ENCODE measurements around the gene HEPN1. TPM values are rescaled to one million over a fixed set of nuclear protein-coding genes. Genes with fewer than 3 reads are reported as not detected.

HEPN1 gene
- total RNA-seq, 1 experiment from 2014 or later = not detected

DNA sequence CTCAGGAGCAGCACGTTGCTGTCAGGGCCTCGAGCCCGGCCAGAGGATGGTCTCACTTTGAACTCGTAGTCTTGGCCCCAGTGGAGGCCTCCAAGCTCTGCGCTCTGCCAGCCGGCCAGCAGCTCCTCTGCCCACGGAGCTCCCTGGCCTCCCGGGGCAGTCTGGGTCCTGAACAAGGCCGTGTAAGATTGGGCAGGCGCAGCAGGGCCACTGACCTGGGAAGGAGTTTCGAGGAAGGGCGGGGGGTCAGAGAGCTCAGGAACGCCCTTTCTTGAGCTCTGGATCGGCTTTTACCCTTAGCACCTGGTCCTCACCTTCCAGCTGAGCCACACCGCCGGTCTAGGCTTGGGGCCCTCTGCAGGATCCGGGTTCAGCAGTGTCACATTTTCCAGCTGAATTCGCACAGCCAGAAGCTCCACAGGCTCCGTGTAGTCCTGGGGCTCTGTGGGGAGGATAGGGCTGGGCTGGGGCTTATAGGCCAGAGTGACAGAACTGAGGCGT is 23.5 kb upstream of the HEPN1 start:
- ChIA-PET POLR2A (no interaction called here), CTCF (interaction anchor here (0.6 kb wide), 1 partner anchor 19 kb away, joined by 4 read pairs; no protein-coding TSS in a partner anchor)
- H3K9me3 Mint-ChIP-seq = no peaks in the 10 kb centered on the region
- TF ChIP-seq NR2C2 (CRISPR knock-in tag; IDR thresholded peaks at IDR 0.05) (no peak), HMGXB4 (CRISPR knock-in tag; IDR thresholded peaks at IDR 0.05) (no peak), NR1H2 (CRISPR knock-in tag; IDR thresholded peaks at IDR 0.05) (no peak), ZBTB21 (CRISPR knock-in tag; IDR thresholded peaks at IDR 0.05; ENCODE audit: borderline replicate concordance) (no peak), OVOL2 (CRISPR knock-in tag; IDR thresholded peaks at IDR 0.05; ENCODE audit: borderline replicate concordance) (no peak), ZNF423 (CRISPR knock-in tag; IDR thresholded peaks at IDR 0.05) (no peak), RORB (CRISPR knock-in tag; IDR thresholded peaks at IDR 0.05) (no peak), ZNF416 (CRISPR knock-in tag; IDR thresholded peaks at IDR 0.05) (no peak)
- H3K4me1 Mint-ChIP-seq = peaks cover 22% of the 10 kb centered on the region
- no peak overlapping the region for H3K27ac Mint-ChIP-seq
- no peaks in the 10 kb centered on the region for H3K36me3 Mint-ChIP-seq
- no peak for DNase-seq (ENCODE audit: low spot score)
- H3K27me3 Mint-ChIP-seq (ENCODE audit: low read depth) = peaks cover 11% of the 10 kb centered on the region
- H3K4me3 Mint-ChIP-seq = no peak overlapping the region
- ATAC-seq = no peak

DNA sequence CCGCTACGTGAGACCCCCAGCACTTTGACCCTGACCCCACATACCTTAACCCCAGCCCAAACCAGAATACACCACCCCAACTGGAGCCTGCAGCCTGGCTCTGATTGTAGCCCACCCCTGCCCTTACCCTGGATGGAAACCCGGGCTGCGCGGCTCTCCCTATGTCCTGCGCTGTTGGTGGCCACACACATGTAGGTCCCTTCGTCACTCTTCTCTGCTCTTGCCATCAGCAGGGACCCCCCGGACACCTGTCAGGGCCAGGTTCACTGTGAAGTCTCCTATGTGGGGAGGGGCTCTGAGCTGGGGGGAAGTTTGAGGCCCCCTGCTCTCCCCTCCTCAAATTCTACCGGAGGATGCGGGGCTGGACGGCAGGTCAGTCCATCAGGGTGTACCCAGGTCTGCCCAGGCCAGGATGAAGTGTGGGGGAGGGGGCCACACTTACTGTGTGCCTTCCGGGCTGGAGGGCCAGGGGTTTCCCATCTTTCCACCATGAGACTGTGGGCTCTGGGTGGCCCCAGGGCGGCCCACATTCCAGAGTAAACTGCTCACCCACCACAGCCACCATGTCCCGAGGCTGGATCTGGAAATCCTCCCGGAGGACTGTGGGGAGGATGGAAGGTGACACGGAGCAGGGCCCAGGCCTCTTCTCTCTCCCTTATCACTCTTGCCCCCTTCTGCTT is 22.8 kb upstream of the HEPN1 start:
- DNase-seq (ENCODE audit: low spot score) = no peak
- H3K4me3 Mint-ChIP-seq = no peak overlapping the region
- H3K36me3 Mint-ChIP-seq = no peaks in the 10 kb centered on the region
- peaks cover 15% of the 10 kb centered on the region for H3K27me3 Mint-ChIP-seq (ENCODE audit: low read depth)
- ChIA-PET POLR2A (no interaction called here), CTCF (no interaction called here)
- peaks cover 25% of the 10 kb centered on the region for H3K4me1 Mint-ChIP-seq
- ATAC-seq = no peak
- no peaks in the 10 kb centered on the region for H3K9me3 Mint-ChIP-seq
- no peak overlapping the region for H3K27ac Mint-ChIP-seq
- TF ChIP-seq ZNF512 (CRISPR knock-in tag; IDR thresholded peaks at IDR 0.05; ENCODE audit: borderline replicate concordance) (no peak), CBFB (CRISPR knock-in tag; IDR thresholded peaks at IDR 0.05; ENCODE audit: low read depth) (no peak), NFATC4 (CRISPR knock-in tag; IDR thresholded peaks at IDR 0.05) (no peak), ZNF416 (CRISPR knock-in tag; IDR thresholded peaks at IDR 0.05) (no peak), NFYB (CRISPR knock-in tag; conservative IDR thresholded peaks at IDR 0.05; ENCODE audit: low read depth) (no peak), FOXJ3 (CRISPR knock-in tag; IDR thresholded peaks at IDR 0.05; ENCODE audit: borderline replicate concordance) (no peak), ESRRA (CRISPR knock-in tag; IDR thresholded peaks at IDR 0.05; ENCODE audit: borderline replicate concordance) (no peak), PRRX2 (CRISPR knock-in tag; IDR thresholded peaks at IDR 0.05) (no peak), NR3C1 (CRISPR knock-in tag; conservative IDR thresholded peaks at IDR 0.05; ENCODE audit: low read depth) (no peak), ARID4B (CRISPR knock-in tag; IDR thresholded peaks at IDR 0.05; ENCODE audit: borderline replicate concordance) (no peak), NFE2L1 (CRISPR knock-in tag; IDR thresholded peaks at IDR 0.05) (no peak), MYBL2 (CRISPR knock-in tag; IDR thresholded peaks at IDR 0.05) (no peak), SOX15 (CRISPR knock-in tag; IDR thresholded peaks at IDR 0.05) (no peak), NR2C2 (CRISPR knock-in tag; IDR thresholded peaks at IDR 0.05) (no peak), GTF2I (CRISPR knock-in tag; conservative IDR thresholded peaks at IDR 0.05) (no peak)
- TF ChIP-seq, protein P1, sequence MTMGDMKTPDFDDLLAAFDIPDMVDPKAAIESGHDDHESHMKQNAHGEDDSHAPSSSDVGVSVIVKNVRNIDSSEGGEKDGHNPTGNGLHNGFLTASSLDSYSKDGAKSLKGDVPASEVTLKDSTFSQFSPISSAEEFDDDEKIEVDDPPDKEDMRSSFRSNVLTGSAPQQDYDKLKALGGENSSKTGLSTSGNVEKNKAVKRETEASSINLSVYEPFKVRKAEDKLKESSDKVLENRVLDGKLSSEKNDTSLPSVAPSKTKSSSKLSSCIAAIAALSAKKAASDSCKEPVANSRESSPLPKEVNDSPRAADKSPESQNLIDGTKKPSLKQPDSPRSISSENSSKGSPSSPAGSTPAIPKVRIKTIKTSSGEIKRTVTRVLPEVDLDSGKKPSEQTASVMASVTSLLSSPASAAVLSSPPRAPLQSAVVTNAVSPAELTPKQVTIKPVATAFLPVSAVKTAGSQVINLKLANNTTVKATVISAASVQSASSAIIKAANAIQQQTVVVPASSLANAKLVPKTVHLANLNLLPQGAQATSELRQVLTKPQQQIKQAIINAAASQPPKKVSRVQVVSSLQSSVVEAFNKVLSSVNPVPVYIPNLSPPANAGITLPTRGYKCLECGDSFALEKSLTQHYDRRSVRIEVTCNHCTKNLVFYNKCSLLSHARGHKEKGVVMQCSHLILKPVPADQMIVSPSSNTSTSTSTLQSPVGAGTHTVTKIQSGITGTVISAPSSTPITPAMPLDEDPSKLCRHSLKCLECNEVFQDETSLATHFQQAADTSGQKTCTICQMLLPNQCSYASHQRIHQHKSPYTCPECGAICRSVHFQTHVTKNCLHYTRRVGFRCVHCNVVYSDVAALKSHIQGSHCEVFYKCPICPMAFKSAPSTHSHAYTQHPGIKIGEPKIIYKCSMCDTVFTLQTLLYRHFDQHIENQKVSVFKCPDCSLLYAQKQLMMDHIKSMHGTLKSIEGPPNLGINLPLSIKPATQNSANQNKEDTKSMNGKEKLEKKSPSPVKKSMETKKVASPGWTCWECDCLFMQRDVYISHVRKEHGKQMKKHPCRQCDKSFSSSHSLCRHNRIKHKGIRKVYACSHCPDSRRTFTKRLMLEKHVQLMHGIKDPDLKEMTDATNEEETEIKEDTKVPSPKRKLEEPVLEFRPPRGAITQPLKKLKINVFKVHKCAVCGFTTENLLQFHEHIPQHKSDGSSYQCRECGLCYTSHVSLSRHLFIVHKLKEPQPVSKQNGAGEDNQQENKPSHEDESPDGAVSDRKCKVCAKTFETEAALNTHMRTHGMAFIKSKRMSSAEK (CRISPR knock-in tag; IDR thresholded peaks at IDR 0.05; ENCODE audit: borderline replicate concordance) = no peak
- TF ChIP-seq, protein P2, sequence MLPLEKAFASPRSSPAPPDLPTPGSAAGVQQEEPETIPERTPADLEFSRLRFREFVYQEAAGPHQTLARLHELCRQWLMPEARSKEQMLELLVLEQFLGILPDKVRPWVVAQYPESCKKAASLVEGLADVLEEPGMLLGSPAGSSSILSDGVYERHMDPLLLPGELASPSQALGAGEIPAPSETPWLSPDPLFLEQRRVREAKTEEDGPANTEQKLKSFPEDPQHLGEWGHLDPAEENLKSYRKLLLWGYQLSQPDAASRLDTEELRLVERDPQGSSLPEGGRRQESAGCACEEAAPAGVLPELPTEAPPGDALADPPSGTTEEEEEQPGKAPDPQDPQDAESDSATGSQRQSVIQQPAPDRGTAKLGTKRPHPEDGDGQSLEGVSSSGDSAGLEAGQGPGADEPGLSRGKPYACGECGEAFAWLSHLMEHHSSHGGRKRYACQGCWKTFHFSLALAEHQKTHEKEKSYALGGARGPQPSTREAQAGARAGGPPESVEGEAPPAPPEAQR (CRISPR knock-in tag; IDR thresholded peaks at IDR 0.05) = no peak
